NCI-H774 (cell line): ENCODE data around the gene TCEA3.
A peak's percentile ranks its signal among the peaks of the same experiment; 100 is the strongest.

Source experiments
- DNase-seq: peaks from one replicate; lab custom pipeline; 2025; lab: John Stamatoyannopoulos, UW

TCEA3 gene

GRCh38 chr1:23421343-23421742, 3.2 kb downstream of the TCEA3 start:
- DNase-seq: no peak

GRCh38 chr1:23420778-23421177, 3.8 kb downstream of the TCEA3 start:
- no peak for DNase-seq

GRCh38 chr1:23419180-23419579, 5.4 kb downstream of the TCEA3 start:
- no peak for DNase-seq

- DNase-seq: peak; percentile 28
These were observed 7.0 kb downstream of the TCEA3 start for GRCh38 chr1:23417570-23417969.

GRCh38 chr1:23416964-23417363, 7.6 kb downstream of the TCEA3 start:
- no peak for DNase-seq

GRCh38 chr1:23408797-23409290, 15.7 kb downstream of the TCEA3 start:
- no peak for DNase-seq

GRCh38 chr1:23407016-23407630, 17.4 kb downstream of the TCEA3 start:
- DNase-seq: no peak

- DNase-seq: no peak
These were observed 18.6 kb downstream of the TCEA3 start for GRCh38 chr1:23405946-23406345.

GRCh38 chr1:23403735-23404486, 20.6 kb downstream of the TCEA3 start:
- peak; percentile 81 for DNase-seq

GRCh38 chr1:23403355-23403734, 21.2 kb downstream of the TCEA3 start:
- no peak for DNase-seq

- DNase-seq: no peak
These were observed 21.6 kb downstream of the TCEA3 start for GRCh38 chr1:23403038-23403336.

GRCh38 chr1:23402286-23403037, 22.1 kb downstream of the TCEA3 start:
- no peak for DNase-seq

- no peak for DNase-seq
These were observed 23.2 kb downstream of the TCEA3 start for GRCh38 chr1:23401313-23401712.

- no peak for DNase-seq
These were observed 24.0 kb downstream of the TCEA3 start for GRCh38 chr1:23400324-23401114.

GRCh38 chr1:23399229-23399628, 25.3 kb downstream of the TCEA3 start:
- no peak for DNase-seq

GRCh38 chr1:23397908-23398307, 26.6 kb downstream of the TCEA3 start:
- DNase-seq: no peak

GRCh38 chr1:23396380-23396779, 28.2 kb downstream of the TCEA3 start:
- DNase-seq: no peak

GRCh38 chr1:23395849-23396248, 28.7 kb downstream of the TCEA3 start:
- DNase-seq: no peak

GRCh38 chr1:23395154-23395724, 29.3 kb downstream of the TCEA3 start:
- DNase-seq: no peak

GRCh38 chr1:23394684-23395083, 29.9 kb downstream of the TCEA3 start:
- no peak for DNase-seq

- DNase-seq: no peak
These were observed 30.4 kb downstream of the TCEA3 start for GRCh38 chr1:23394181-23394580.

- DNase-seq: no peak
These were observed 30.8 kb downstream of the TCEA3 start for GRCh38 chr1:23393706-23394105.
